Adrenal gland (tissue), 5 donors: ENCODE results near the gene MDN1.
"Not testable (repeated sequence)": the region's sequence is repeated elsewhere in the genome, so short reads cannot be mapped to it uniquely, and the experiment has no call there.

Experiments used
- CTCF ChIP-seq, 6 experiments: fragments of 450-650 bp in 4 of 6; fragments of 200-600 bp in 2 of 6; sonication (generic) in 1 of 6; IDR thresholded peaks; 1 replicate in 5 of 6; 2 replicates in 1 of 6; pipeline versions ENCODE4 v1.5.1 to v1.8.0; 2016 to 2021; ENCODE audit warnings: antibody characterized with exemption in 6 of 6, mild to moderate bottlenecking in 2 of 6, moderate library complexity in 1 of 6
- POLR2A ChIP-seq, 2 donors: fragments of 450-650 bp; IDR thresholded peaks; one replicate each; pipeline ENCODE4 v1.6.1; 2017; ENCODE audit warnings: antibody characterized with exemption in 2 of 2, mild to moderate bottlenecking in 2 of 2, moderate library complexity in 1 of 2
- donor health status: DM: no; HTN: no; CAD: no.

DNA sequence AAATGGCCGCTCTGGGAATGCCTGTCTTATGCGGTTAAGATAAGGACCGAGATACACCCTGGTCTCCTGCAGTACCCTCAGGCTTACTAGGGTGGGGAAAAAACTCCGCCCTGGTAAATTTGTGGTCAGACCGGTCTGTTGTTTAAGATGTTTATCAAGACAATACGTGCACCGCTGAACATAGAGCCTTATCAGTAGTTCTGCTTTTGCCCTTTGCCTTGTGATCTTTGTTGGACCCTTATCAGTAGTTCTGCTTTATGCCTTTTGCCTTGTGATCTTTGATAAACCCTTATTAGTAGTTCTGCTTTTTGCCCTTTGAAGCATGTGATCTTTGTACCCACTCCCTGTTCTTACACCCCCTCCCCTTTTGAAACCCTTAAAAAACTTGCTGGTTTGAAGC lies 36.3 kb downstream of the MDN1 start:
- TF ChIP-seq POLR2A, CTCF (IDR thresholded peaks at IDR 0.05): not testable (repeated sequence)
